ENCODE results near the gene PITPNM3.

Gene PITPNM3

DNA sequence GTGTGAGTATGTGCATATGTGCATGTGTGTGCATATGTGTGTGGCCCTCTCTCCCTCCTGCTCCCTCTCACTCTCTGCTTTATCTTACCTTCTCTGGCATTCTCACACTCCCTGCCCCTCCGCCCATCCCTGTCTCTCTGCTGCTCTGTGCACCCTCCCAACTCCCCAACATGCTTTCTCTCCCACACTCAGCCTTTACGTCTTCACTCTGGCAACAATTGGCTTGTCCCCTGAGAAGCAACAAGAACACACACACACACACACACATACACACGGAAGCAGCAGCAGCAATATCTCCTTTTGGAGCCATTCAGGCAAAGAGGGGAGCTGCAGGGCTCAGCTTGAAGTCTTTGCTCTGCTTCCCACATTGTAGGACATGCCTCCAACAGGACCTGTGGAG lies 27.8 kb downstream of the PITPNM3 start:
- TF ChIP-seq, protein P1, sequence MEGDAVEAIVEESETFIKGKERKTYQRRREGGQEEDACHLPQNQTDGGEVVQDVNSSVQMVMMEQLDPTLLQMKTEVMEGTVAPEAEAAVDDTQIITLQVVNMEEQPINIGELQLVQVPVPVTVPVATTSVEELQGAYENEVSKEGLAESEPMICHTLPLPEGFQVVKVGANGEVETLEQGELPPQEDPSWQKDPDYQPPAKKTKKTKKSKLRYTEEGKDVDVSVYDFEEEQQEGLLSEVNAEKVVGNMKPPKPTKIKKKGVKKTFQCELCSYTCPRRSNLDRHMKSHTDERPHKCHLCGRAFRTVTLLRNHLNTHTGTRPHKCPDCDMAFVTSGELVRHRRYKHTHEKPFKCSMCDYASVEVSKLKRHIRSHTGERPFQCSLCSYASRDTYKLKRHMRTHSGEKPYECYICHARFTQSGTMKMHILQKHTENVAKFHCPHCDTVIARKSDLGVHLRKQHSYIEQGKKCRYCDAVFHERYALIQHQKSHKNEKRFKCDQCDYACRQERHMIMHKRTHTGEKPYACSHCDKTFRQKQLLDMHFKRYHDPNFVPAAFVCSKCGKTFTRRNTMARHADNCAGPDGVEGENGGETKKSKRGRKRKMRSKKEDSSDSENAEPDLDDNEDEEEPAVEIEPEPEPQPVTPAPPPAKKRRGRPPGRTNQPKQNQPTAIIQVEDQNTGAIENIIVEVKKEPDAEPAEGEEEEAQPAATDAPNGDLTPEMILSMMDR (IDR thresholded peaks at IDR 0.05; ENCODE audit: low read depth, low read length, missing control alignments): no peak
- Histone ChIP-seq H3K36me3 (replicated peaks) (no peaks in the 10 kb centered on the region), H3K4me3 (ENCODE audit: low read depth, low read length) (no peak overlapping the region), H3K27ac (no peak overlapping the region), H3K27me3 (replicated peaks) (no peaks in the 10 kb centered on the region)
- DNase-seq: no peak
- in situ Hi-C loops (cut with HindIII; ENCODE audit: low pct_ligation_motif_present, low sequenced_read_pairs): no loop called here

DNA sequence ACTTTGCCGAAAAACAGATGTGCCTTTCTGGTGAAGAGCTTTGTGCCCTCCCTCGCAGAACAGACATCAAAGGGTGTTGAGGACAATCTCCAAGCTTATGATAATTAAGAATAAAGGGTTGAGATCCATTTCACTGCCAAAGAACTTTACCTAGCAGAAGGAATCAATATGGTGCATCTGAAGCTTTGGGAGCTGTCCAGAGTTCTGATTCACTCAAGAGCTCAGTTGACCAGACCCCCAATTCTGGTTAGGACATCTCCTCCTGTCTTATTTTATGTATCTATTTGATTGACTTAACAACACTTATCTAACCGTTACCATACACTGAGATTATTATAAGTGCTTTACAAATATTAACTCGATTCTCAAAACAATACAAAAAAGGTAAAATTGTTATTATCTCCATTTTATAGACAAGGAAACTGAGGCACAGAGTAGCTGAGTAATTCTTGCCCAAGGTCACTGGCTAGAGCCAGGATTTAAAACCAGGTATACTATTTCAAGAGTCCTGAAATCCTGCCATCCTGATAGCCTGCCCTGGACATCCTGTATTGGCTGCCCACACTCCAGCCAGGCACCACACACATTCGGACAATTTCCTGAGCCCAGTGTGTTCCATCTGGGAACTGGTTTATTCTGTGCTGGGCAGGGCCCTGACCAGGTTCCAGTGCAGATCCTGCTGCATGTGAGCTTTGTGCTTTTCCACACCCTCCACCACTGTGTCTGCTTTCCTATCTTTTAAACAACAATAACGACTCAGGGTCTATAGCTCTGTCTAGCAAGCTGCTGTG lies 29.8 kb downstream of the PITPNM3 start:
- H3K27ac ChIP-seq: no peak overlapping the region
- no peaks in the 10 kb centered on the region for H3K27me3 ChIP-seq (replicated peaks)
- TF ChIP-seq, protein P1 (IDR thresholded peaks at IDR 0.05; ENCODE audit: low read depth, low read length, missing control alignments): no peak
- DNase-seq: no peak
- in situ Hi-C loops (cut with HindIII; ENCODE audit: low pct_ligation_motif_present, low sequenced_read_pairs): no loop called here
- H3K4me3 ChIP-seq (ENCODE audit: low read depth, low read length): no peak overlapping the region
- no peaks in the 10 kb centered on the region for H3K36me3 ChIP-seq (replicated peaks)

DNA sequence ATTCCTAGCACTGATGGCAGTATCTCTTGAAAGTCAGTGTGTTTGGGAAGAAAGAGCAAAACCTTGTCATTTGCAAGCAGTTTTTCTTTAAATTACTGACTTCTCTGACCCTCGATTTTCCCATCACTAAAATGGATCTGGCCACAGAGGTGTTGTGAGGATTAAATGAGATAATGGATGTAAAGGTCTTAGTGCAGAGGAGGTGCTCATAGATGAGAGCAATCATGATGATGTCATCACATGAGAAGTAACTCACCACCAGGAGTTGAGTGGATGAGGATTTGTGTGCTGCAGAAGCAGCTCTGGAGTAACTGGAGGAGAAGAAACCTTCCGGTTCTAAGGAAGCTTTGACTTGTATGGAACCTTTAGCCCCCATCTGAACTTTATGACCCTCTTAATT lies 30.6 kb downstream of the PITPNM3 start:
- Histone ChIP-seq H3K4me3 (ENCODE audit: low read depth, low read length) (no peak overlapping the region), H3K27me3 (replicated peaks) (no peaks in the 10 kb centered on the region), H3K27ac (no peak overlapping the region), H3K36me3 (replicated peaks) (no peaks in the 10 kb centered on the region)
- no peak for DNase-seq
- TF ChIP-seq, protein P1 (IDR thresholded peaks at IDR 0.05; ENCODE audit: low read depth, low read length, missing control alignments): no peak
- in situ Hi-C loops (cut with HindIII; ENCODE audit: low pct_ligation_motif_present, low sequenced_read_pairs): no loop called here

DNA sequence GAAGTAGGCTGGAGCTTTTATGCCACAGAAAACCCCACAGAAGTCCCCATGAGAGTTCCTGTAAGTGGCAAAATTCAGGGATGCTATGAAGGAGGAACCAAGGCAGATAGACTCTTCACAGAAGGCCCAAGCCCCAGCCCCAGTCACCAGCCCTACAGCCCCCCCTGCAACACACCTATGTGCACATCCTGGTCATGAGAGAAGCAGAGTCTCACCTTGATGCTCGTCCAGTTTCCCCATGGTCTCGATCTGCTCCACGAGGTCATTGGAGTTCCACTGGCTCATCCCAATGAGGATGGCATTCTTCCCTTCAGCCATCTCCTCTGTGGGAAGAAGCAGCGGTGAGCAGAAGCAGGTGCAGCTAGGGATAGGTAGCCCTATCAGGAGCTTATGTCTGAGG lies 31.2 kb downstream of the PITPNM3 start:
- in situ Hi-C loops (cut with HindIII; ENCODE audit: low pct_ligation_motif_present, low sequenced_read_pairs): no loop called here
- TF ChIP-seq, protein P1 (IDR thresholded peaks at IDR 0.05; ENCODE audit: low read depth, low read length, missing control alignments): no peak
- H3K27ac ChIP-seq: no peak overlapping the region
- no peaks in the 10 kb centered on the region for H3K36me3 ChIP-seq (replicated peaks)
- H3K4me3 ChIP-seq (ENCODE audit: low read depth, low read length): no peak overlapping the region
- no peak for DNase-seq
- H3K27me3 ChIP-seq (replicated peaks): no peaks in the 10 kb centered on the region

DNA sequence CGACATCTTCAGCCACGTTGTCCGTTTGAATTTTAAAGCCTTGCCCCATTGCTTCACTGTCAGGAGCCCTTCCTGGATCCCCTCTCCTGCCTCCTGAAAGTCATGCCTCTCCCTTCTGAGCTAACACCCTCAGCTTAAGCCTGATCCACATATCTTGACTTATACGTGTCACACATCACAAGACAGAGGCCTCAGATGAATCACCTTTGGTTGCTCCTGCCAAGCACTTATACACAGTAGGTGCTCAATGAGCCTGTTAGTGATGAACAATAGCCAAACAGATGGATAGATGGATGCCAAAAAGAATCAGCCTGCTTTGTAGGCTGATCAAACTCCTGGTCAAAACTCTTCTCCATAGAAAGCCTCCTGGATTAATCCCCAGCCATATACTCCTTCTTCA lies 31.8 kb downstream of the PITPNM3 start:
- no peak overlapping the region for H3K4me3 ChIP-seq (ENCODE audit: low read depth, low read length)
- no peaks in the 10 kb centered on the region for H3K27me3 ChIP-seq (replicated peaks)
- in situ Hi-C loops (cut with HindIII; ENCODE audit: low pct_ligation_motif_present, low sequenced_read_pairs): no loop called here
- DNase-seq: no peak
- TF ChIP-seq, protein P1 (IDR thresholded peaks at IDR 0.05; ENCODE audit: low read depth, low read length, missing control alignments): no peak
- H3K36me3 ChIP-seq (replicated peaks): no peaks in the 10 kb centered on the region
- no peak overlapping the region for H3K27ac ChIP-seq
